ENCODE results near the gene SMC1B.

The SMC1B gene

DNA sequence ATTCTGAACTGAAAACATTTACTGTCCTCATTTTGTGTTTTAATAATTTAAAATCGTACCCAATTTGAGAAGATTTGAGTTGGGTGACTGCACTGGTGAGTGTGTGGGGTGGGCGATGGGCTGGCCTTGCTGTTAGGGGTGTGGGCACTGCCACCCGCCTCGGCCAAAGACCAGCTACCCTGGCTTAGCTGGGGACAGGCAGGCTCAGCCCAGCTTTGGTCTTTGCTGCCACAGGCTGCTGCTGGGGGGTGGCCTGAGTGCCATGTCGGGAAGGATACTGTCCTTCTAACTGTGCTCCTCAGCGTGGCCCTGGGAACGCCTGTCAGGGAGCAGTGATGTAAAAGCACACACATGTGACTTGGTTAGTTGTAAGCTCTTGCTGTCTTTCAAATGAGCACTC, 81.4 kb downstream of the SMC1B start:
- TF ChIP-seq FOXP2 (optimal IDR thresholded peaks at IDR 0.05; ENCODE audit: borderline replicate concordance, extremely low read depth, extremely low read length, insufficient read depth): no peak
- TF ChIP-seq SIN3A (IDR thresholded peaks at IDR 0.05; ENCODE audit: borderline replicate concordance, insufficient read depth, low read length): no peak
- TF ChIP-seq, protein P1, sequence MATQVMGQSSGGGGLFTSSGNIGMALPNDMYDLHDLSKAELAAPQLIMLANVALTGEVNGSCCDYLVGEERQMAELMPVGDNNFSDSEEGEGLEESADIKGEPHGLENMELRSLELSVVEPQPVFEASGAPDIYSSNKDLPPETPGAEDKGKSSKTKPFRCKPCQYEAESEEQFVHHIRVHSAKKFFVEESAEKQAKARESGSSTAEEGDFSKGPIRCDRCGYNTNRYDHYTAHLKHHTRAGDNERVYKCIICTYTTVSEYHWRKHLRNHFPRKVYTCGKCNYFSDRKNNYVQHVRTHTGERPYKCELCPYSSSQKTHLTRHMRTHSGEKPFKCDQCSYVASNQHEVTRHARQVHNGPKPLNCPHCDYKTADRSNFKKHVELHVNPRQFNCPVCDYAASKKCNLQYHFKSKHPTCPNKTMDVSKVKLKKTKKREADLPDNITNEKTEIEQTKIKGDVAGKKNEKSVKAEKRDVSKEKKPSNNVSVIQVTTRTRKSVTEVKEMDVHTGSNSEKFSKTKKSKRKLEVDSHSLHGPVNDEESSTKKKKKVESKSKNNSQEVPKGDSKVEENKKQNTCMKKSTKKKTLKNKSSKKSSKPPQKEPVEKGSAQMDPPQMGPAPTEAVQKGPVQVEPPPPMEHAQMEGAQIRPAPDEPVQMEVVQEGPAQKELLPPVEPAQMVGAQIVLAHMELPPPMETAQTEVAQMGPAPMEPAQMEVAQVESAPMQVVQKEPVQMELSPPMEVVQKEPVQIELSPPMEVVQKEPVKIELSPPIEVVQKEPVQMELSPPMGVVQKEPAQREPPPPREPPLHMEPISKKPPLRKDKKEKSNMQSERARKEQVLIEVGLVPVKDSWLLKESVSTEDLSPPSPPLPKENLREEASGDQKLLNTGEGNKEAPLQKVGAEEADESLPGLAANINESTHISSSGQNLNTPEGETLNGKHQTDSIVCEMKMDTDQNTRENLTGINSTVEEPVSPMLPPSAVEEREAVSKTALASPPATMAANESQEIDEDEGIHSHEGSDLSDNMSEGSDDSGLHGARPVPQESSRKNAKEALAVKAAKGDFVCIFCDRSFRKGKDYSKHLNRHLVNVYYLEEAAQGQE (IDR thresholded peaks at IDR 0.05; ENCODE audit: insufficient read depth in 1 of 2, low read depth in 2 of 2, low read length in 2 of 2): no peak
- no peak for TF ChIP-seq TAF1 (IDR thresholded peaks at IDR 0.05; ENCODE audit: borderline replicate concordance, insufficient read depth, low read length)
- TF ChIP-seq POLR2AphosphoS5 (IDR thresholded peaks at IDR 0.05; ENCODE audit: low read depth, low read length): no peak

DNA sequence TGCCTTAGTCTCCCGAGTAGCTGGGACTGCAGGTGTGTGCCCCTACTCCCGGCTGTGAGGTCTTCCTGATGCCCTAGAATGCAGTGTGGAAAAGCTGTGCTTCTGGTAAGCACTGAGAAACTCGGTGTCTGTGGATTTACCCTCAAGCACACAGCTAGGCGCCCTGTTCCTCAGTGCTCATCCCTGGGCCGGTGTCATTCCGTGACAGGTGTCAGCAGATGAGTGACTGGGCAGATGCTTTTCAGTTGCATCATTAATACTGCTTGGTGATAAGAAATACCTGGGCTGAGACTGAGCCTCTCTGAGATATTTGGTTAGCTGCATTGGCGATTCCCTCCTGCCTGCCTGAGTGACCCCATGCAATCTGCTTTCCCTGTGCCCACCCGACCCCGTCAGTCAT, 81.9 kb downstream of the SMC1B start:
- TF ChIP-seq SIN3A (IDR thresholded peaks at IDR 0.05; ENCODE audit: borderline replicate concordance, insufficient read depth, low read length) (no peak), FOXP2 (optimal IDR thresholded peaks at IDR 0.05; ENCODE audit: borderline replicate concordance, extremely low read depth, extremely low read length, insufficient read depth) (no peak), TAF1 (IDR thresholded peaks at IDR 0.05; ENCODE audit: borderline replicate concordance, insufficient read depth, low read length) (no peak), POLR2AphosphoS5 (IDR thresholded peaks at IDR 0.05; ENCODE audit: low read depth, low read length) (no peak)
- TF ChIP-seq, protein P1 (IDR thresholded peaks at IDR 0.05; ENCODE audit: insufficient read depth in 1 of 2, low read depth in 2 of 2, low read length in 2 of 2): no peak

DNA sequence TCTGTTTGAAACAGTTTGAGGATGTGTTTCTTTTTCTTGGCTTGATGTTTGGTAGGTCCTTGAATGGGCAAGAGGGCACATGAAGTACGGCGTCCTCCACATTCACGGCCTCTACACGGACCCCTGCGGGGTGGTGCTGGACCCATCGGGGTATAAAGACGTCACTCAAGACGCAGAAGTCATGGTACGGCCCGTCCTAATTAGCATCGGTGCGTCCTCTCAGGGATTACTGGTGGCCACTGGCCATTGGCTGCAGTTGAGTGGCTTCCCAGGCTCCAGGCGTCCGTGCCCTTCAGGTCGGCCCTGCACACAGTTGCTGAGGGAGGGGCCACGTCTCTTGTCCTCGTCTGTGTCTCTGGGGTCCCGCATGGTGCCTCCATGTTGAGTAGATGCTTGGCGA, 82.9 kb downstream of the SMC1B start:
- TF ChIP-seq FOXP2 (optimal IDR thresholded peaks at IDR 0.05; ENCODE audit: borderline replicate concordance, extremely low read depth, extremely low read length, insufficient read depth) (no peak), POLR2AphosphoS5 (IDR thresholded peaks at IDR 0.05; ENCODE audit: low read depth, low read length) (no peak), SIN3A (IDR thresholded peaks at IDR 0.05; ENCODE audit: borderline replicate concordance, insufficient read depth, low read length) (no peak), TAF1 (IDR thresholded peaks at IDR 0.05; ENCODE audit: borderline replicate concordance, insufficient read depth, low read length) (no peak)
- TF ChIP-seq, protein P1 (IDR thresholded peaks at IDR 0.05; ENCODE audit: insufficient read depth in 1 of 2, low read depth in 2 of 2, low read length in 2 of 2): no peak

DNA sequence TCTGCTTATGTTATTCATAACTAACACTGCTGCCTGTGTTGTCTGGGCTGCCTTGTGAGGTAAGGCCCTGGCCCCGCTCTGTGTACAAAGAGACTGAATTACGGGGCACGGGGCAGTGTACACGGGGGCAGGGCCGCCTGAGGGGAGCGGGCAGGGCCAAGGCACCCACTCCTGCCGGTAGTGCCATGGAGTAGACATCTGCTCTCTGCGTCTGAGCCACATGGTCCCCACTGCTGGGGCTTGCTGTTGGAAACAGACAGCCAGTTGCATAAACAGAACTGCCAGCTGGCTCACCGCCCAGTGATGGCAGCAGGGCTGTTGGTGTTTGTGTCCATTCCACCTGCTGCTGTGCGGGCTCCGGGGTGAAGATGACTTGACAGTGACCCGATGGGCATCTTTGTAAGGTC, 83.9 kb downstream of the SMC1B start:
- TF ChIP-seq SIN3A (IDR thresholded peaks at IDR 0.05; ENCODE audit: borderline replicate concordance, insufficient read depth, low read length): no peak
- no peak for TF ChIP-seq TAF1 (IDR thresholded peaks at IDR 0.05; ENCODE audit: borderline replicate concordance, insufficient read depth, low read length)
- TF ChIP-seq FOXP2 (optimal IDR thresholded peaks at IDR 0.05; ENCODE audit: borderline replicate concordance, extremely low read depth, extremely low read length, insufficient read depth): no peak
- no peak for TF ChIP-seq POLR2AphosphoS5 (IDR thresholded peaks at IDR 0.05; ENCODE audit: low read depth, low read length)
- TF ChIP-seq, protein P1 (IDR thresholded peaks at IDR 0.05; ENCODE audit: insufficient read depth in 1 of 2, low read depth in 2 of 2, low read length in 2 of 2): no peak

All from PFSK-1 (cell line).